Erythroblast (primary cell): ENCODE data around the gene HIGD1B.

Source experiments
- GATA1 ChIP-seq: IDR thresholded peaks from 2 replicates; pipeline ENCODE4 v1.6.1; 2011; ENCODE audit warnings: low read depth, mild to moderate bottlenecking, control low read depth, low read length, moderate library complexity
- POLR2A ChIP-seq: IDR thresholded peaks from 2 replicates; pipeline ENCODE4 v1.6.1; 2011; ENCODE audit warnings: mild to moderate bottlenecking, low read length

- TF ChIP-seq POLR2A (no peak), GATA1 (no peak)
These were observed 31.0 kb downstream of the HIGD1B start for GRCh38 chr17:44878627-44879221.
